GM19468 (cell line): ENCODE data around the gene IL21R.

ENCODE experiments used
- ATAC-seq: cut with Tn5 transposase; IDR thresholded peaks from one replicate; pipeline ENCODE4 v1.9.1; 2021; ENCODE audit warnings: mild to moderate bottlenecking, moderate library complexity, moderate number of reproducible peaks; ENCODE audit not compliant: unreplicated experiment; ENCODE audit errors: extremely low read depth

Gene IL21R

GRCh38 chr16:27401768-27402568, at the start of gene IL21R:
Gene IL21R (plus strand): TSS chr16:27402174. CDS start chr16:27430072, 27,898 bp downstream.
- peak; percentile 55 for ATAC-seq

DNA sequence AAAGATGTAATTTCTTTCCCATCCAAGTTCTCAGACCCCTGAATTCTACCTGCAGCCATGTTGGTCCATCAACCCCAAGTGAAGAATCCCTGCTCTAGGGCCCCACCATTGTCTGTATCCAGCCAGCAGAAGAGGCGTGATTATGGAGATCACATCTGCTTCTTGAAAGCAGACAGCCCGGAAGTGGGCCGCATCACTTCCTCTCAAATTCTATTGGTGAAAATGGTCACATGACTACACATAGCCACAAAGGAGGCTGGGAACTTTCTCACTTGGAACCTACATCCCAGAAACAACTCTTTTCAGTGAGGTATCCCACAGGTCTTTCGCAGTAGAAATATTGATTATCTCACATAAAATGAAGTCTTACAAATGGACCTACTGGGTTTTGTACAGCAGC, 48.1 kb upstream of the IL21R start:
- no peak for ATAC-seq

DNA sequence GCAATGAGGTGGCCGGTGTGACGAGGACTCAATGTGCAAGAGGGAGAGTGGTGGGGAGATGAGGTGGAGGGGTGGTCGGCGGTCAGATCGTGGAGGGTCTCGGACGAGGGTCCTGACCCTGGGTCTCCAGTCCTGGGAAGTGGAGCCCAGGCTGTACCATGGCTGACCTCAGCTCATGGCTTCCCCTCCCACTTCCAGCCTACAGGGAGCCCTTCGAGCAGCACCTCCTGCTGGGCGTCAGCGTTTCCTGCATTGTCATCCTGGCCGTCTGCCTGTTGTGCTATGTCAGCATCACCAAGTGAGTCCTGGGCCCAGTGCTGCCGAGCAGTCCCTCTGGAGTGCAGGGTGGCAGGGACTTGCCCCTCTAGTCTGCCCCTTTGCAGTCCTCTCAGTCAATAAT, 46.4 kb upstream of the IL21R start:
- ATAC-seq, result no peak

DNA sequence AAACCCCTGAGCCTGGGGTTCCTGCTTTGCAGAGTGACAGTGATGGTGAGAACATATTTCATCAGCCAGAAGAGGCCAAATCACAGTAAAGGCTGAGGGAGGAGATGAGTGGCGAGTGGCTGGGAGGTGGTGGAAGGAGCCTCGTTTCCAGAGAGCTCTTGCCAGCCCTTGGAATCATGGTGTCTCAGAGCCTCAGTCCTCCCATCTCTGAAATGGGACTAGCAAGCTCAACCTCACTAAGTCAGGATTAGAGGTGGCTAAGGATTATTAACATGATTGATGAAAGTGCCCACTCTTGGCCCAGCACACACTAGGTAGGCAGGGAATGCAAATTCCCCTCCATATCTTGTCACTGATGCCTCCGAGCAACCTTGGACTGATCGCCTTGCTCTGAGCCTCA, 45.2 kb upstream of the IL21R start:
- no peak for ATAC-seq

DNA sequence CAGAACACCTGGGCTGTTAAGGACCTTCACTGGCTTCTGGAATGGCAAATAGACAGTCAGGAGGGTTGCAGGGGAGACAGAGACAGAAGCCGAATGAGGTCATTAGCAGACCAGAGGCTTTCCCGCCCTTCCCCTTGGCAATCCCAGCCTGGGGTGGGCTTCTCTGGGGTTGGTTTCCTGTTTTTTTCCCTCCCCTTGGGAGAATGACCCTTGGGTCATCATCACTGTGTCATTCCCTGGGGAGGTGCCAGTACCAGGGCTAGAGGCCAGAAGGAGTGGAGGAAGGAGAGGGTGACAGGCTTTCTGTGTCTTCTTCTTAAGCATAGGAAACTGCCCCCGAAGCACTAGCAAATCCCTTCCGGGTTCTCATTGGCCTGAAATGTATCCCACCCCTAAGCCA, 42.9 kb upstream of the IL21R start:
- ATAC-seq, result no peak

DNA sequence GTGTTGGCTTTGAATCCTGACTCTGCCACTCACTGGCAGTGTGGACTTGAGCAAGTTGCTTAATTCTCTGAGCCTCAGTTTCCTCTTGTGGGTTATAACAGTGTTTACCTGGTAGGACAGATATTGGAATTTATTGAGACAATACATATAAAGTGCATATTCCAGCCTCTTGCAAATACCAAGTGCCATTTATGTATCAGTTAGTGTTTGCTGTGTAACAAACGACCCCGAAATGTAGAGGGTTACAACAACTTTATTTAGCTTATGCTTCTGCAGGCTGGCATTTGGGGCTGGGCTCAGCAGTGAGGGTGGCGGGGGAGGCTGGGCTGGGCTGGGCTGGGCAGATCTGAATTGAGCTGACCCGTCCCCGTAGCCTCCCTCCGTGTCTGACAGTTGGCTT, 42.4 kb upstream of the IL21R start:
- no peak for ATAC-seq

DNA sequence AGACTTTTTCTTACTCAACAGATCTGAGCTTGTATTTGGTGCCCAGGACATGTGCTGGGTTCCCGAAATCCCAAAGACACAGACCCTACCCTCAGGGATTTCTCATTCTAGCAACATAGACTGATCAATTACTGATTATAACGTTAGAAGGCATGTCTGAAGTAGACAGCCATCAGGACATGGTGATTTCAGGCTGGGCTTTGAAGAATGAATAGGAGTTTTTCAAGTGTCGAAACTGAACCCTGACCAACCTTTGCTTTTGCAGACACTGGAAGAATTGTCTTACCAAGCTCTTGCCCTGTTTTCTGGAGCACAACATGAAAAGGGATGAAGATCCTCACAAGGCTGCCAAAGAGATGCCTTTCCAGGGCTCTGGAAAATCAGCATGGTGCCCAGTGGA, 40.0 kb upstream of the IL21R start:
- no peak for ATAC-seq

DNA sequence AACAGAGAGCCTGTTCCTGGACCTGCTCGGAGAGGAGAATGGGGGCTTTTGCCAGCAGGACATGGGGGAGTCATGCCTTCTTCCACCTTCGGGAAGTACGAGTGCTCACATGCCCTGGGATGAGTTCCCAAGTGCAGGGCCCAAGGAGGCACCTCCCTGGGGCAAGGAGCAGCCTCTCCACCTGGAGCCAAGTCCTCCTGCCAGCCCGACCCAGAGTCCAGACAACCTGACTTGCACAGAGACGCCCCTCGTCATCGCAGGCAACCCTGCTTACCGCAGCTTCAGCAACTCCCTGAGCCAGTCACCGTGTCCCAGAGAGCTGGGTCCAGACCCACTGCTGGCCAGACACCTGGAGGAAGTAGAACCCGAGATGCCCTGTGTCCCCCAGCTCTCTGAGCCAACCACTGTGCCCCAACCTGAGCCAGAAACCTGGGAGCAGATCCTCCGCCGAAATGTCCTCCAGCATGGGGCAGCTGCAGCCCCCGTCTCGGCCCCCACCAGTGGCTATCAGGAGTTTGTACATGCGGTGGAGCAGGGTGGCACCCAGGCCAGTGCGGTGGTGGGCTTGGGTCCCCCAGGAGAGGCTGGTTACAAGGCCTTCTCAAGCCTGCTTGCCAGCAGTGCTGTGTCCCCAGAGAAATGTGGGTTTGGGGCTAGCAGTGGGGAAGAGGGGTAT, 39.3 kb upstream of the IL21R start:
- ATAC-seq, result no peak

- no peak for ATAC-seq
These were observed 38.7 kb upstream of the IL21R start for GRCh38 chr16:27363246-27363632.

DNA sequence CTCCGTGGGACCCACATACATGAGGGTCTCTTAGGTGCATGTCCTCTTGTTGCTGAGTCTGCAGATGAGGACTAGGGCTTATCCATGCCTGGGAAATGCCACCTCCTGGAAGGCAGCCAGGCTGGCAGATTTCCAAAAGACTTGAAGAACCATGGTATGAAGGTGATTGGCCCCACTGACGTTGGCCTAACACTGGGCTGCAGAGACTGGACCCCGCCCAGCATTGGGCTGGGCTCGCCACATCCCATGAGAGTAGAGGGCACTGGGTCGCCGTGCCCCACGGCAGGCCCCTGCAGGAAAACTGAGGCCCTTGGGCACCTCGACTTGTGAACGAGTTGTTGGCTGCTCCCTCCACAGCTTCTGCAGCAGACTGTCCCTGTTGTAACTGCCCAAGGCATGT, 38.2 kb upstream of the IL21R start:
- ATAC-seq, result no peak

- no peak for ATAC-seq
These were observed 37.4 kb upstream of the IL21R start for GRCh38 chr16:27364493-27365141.

GRCh38 chr16:27365142-27366089, 36.6 kb upstream of the IL21R start:
- ATAC-seq, result no peak

- no peak for ATAC-seq
These were observed 35.1 kb upstream of the IL21R start for GRCh38 chr16:27366687-27367460.

GRCh38 chr16:27367461-27368357, 34.3 kb upstream of the IL21R start:
- ATAC-seq, result peak; percentile 68

GRCh38 chr16:27368358-27368722, 33.6 kb upstream of the IL21R start:
- ATAC-seq, result no peak

- ATAC-seq, result no peak
These were observed 32.2 kb upstream of the IL21R start for GRCh38 chr16:27369806-27370205.

- no peak for ATAC-seq
These were observed 31.7 kb upstream of the IL21R start for GRCh38 chr16:27370318-27370717.

DNA sequence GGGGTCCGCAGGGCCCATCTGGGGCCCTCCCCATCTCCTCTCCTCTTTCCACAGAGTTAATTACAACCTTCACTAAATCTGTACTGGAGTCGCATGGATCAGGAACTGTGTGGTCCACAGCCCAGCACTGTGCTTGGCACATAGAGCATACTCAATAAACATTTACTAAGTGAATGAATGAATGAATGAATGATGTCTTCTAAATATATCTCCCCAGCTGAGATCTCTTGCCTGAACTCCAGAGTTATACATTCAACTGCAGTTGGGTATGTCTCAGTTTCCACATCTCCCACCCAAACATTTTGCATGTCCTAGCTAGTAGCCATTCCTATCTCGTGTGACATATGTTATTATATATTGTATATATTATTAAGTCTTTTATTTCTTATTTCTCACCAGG, 28.7 kb upstream of the IL21R start:
- no peak for ATAC-seq
